ENCODE measurements around the gene MEA1.

DNA sequence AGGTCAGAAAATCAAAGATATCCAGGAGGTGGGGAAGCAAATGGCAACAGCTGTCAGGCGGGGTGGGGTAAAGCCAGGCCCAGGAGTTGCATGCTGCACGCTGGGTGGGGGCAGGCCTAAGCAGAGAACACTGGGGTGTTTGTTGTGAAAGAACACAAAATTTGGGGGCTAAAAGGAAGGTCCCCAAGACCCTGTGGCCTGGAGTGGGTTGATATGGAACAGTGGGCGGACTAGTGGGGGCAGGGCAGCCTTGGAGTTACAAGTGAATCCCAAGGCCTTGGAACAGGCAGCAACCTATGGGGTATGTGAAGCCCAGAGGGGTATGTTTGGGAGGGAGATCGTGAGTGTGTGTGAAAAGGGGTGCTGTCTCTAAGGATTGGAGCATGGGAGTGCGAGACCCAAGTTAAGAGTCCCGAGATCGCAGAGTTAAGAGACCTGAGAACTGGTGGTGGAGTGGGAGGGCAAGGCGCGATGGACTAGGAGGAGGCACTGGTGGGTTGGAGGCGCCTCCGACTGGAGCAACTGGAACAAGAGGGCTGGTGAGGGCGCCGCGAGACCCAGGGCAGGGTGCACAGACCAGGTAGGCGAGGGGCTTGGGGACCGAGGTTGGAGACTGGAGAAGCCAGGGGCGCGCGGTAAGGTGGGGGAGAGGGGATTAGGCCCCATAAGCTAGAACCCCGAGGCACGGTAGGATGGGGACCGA, 39.2 kb upstream of the MEA1 start:
- TF ChIP-seq, protein P1, sequence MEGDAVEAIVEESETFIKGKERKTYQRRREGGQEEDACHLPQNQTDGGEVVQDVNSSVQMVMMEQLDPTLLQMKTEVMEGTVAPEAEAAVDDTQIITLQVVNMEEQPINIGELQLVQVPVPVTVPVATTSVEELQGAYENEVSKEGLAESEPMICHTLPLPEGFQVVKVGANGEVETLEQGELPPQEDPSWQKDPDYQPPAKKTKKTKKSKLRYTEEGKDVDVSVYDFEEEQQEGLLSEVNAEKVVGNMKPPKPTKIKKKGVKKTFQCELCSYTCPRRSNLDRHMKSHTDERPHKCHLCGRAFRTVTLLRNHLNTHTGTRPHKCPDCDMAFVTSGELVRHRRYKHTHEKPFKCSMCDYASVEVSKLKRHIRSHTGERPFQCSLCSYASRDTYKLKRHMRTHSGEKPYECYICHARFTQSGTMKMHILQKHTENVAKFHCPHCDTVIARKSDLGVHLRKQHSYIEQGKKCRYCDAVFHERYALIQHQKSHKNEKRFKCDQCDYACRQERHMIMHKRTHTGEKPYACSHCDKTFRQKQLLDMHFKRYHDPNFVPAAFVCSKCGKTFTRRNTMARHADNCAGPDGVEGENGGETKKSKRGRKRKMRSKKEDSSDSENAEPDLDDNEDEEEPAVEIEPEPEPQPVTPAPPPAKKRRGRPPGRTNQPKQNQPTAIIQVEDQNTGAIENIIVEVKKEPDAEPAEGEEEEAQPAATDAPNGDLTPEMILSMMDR (conservative IDR thresholded peaks at IDR 0.05; ENCODE audit: low read length), result no peak
- TF ChIP-seq EZH2phosphoT487 (IDR thresholded peaks at IDR 0.05; ENCODE audit: borderline replicate concordance, low read depth, low read length), result no peak

All from OCI-LY7 (cell line).